ENCODE data around the gene LINC00632.

DNA sequence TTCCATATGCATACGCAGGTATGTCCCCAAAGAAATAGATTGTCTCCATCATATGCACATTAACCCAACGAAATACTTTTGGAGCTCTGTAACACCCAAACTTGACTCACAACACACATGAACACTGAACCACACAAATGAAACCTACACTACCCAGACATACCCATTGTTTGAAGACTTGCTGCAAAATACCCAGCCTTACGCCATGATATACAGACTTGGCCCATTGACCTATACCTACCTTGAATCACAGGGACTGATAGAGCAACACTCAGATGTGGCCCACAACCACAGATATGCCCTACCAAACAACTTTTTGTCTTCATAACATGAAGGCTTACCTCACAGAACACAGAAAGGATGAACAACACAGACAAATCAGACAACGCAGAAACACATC, 15.9 kb downstream of the LINC00632 start:
- TF ChIP-seq POLR2A (IDR thresholded peaks at IDR 0.05; ENCODE audit: low read depth, low read length) (no peak), POLR2AphosphoS5 (IDR thresholded peaks at IDR 0.05; ENCODE audit: low read depth, low read length) (no peak), PAX5 (IDR thresholded peaks at IDR 0.05; ENCODE audit: insufficient read depth, low read length, severe bottlenecking) (no peak), TAF1 (IDR thresholded peaks at IDR 0.05; ENCODE audit: low read depth, low read length) (no peak), SPI1 (IDR thresholded peaks at IDR 0.05; ENCODE audit: low read depth, low read length) (no peak)

Measured in GM12891 (cell line).